Measurements from ENCODE around the gene MGRN1. TPM values are rescaled to one million over a fixed set of nuclear protein-coding genes. Genes with fewer than 3 reads are reported as not detected.

The MGRN1 gene
- total RNA-seq, 2 donors from 2014 or later: 66.9 to 71.4 TPM

GRCh38 chr16:4682084-4682591 is 57.5 kb downstream of the MGRN1 start:
- Histone ChIP-seq H3K9me3 (ENCODE audit: control insufficient read depth, low read length) (no peaks in the 10 kb centered on the region), H3K4me3 (ENCODE audit: low read length) (no peak overlapping the region), H3K27me3 (ENCODE audit: control insufficient read depth, insufficient read depth, low read length, poor library complexity, severe bottlenecking) (no peaks in the 10 kb centered on the region), H3K36me3 (ENCODE audit: control insufficient read depth, insufficient read depth, low read length) (peaks cover 24% of the 10 kb centered on the region), H3K4me1 (ENCODE audit: control insufficient read depth, insufficient read depth, low read length) (no peaks in the 10 kb centered on the region), H3K9ac (ENCODE audit: extremely low read depth, low read length, poor library complexity, severe bottlenecking) (no peak overlapping the region), H3K27ac (ENCODE audit: low read depth, low read length) (no peak overlapping the region)
- Mint-ChIP-seq H3K4me3 (no peak overlapping the region), H3K4me1 (no peaks in the 10 kb centered on the region), H3K27ac (no peak overlapping the region), H3K27me3 (ENCODE audit: insufficient read depth) (no peaks in the 10 kb centered on the region), H3K9me3 (no peaks in the 10 kb centered on the region), H3K36me3 (ENCODE audit: low read depth) (peaks cover 12% of the 10 kb centered on the region)
- peak; percentile 42 for DNase-seq
- no peak for TF ChIP-seq CTCF (conservative IDR thresholded peaks at IDR 0.05)
- WGBS, 2 experiments (ENCODE audit: insufficient coverage in 1 of 2, insufficient read length in 1 of 2): 89 to 93% methylated on average over 19 to 26 of the region's 26 CpGs

- Histone ChIP-seq H3K27me3 (ENCODE audit: control insufficient read depth, insufficient read depth, low read length, poor library complexity, severe bottlenecking) (no peaks in the 10 kb centered on the region), H3K9me3 (ENCODE audit: control insufficient read depth, low read length) (no peaks in the 10 kb centered on the region), H3K9ac (ENCODE audit: extremely low read depth, low read length, poor library complexity, severe bottlenecking) (no peak overlapping the region), H3K36me3 (ENCODE audit: control insufficient read depth, insufficient read depth, low read length) (peaks cover 29% of the 10 kb centered on the region), H3K27ac (ENCODE audit: low read depth, low read length) (no peak overlapping the region), H3K4me1 (ENCODE audit: control insufficient read depth, insufficient read depth, low read length) (no peaks in the 10 kb centered on the region), H3K4me3 (ENCODE audit: low read length) (no peak overlapping the region)
- H3K4me3 Mint-ChIP-seq: no peak overlapping the region
- H3K36me3 Mint-ChIP-seq (ENCODE audit: low read depth): peaks cover 12% of the 10 kb centered on the region
- no peaks in the 10 kb centered on the region for H3K9me3 Mint-ChIP-seq
- no peaks in the 10 kb centered on the region for H3K4me1 Mint-ChIP-seq
- TF ChIP-seq CTCF (conservative IDR thresholded peaks at IDR 0.05): peak; percentile 84
- peak; percentile 93 for DNase-seq
- H3K27me3 Mint-ChIP-seq (ENCODE audit: insufficient read depth): no peaks in the 10 kb centered on the region
- peak overlapping the region; percentile 74 for H3K27ac Mint-ChIP-seq
- 84 to 92% methylated on average over 14 to 36 of the region's 36 CpGs for WGBS, 2 experiments (ENCODE audit: insufficient coverage in 1 of 2, insufficient read length in 1 of 2)
Measured at GRCh38 chr16:4682616-4683254, 58.1 kb downstream of the MGRN1 start.

GRCh38 chr16:4683255-4684057 is 58.8 kb downstream of the MGRN1 start:
- Mint-ChIP-seq H3K9me3 (no peaks in the 10 kb centered on the region), H3K36me3 (ENCODE audit: low read depth) (peaks cover 7% of the 10 kb centered on the region), H3K4me3 (no peak overlapping the region), H3K4me1 (no peaks in the 10 kb centered on the region), H3K27ac (peak overlapping the region; percentile 74), H3K27me3 (ENCODE audit: insufficient read depth) (no peaks in the 10 kb centered on the region)
- Histone ChIP-seq H3K27me3 (ENCODE audit: control insufficient read depth, insufficient read depth, low read length, poor library complexity, severe bottlenecking) (no peaks in the 10 kb centered on the region), H3K9me3 (ENCODE audit: control insufficient read depth, low read length) (no peaks in the 10 kb centered on the region), H3K4me3 (ENCODE audit: low read length) (no peak overlapping the region), H3K4me1 (ENCODE audit: control insufficient read depth, insufficient read depth, low read length) (no peaks in the 10 kb centered on the region), H3K9ac (ENCODE audit: extremely low read depth, low read length, poor library complexity, severe bottlenecking) (no peak overlapping the region), H3K27ac (ENCODE audit: low read depth, low read length) (no peak overlapping the region), H3K36me3 (ENCODE audit: control insufficient read depth, insufficient read depth, low read length) (peaks cover 32% of the 10 kb centered on the region)
- 93% methylated on average over 10 to 17 of the region's 17 CpGs for WGBS, 2 experiments (ENCODE audit: insufficient coverage in 1 of 2, insufficient read length in 1 of 2)
- TF ChIP-seq CTCF (conservative IDR thresholded peaks at IDR 0.05): no peak
- DNase-seq: no peak
